DOHH2 (cell line): ENCODE data around the gene PEDS1.
"Not testable (repeated sequence)": the region's sequence is repeated elsewhere in the genome, so short reads cannot be mapped to it uniquely, and the experiment has no call there.

Experiments
- H3F3A ChIP-seq: fragments of 200-600 bp; sonication (generic), shearing (Covaris generic); 2 replicates; pipeline ENCODE4 v1.6.0; 2016; ENCODE audit warnings: antibody characterized with exemption, mild to moderate bottlenecking; ENCODE audit not compliant: control insufficient read depth, insufficient read depth
- H3K27ac ChIP-seq: fragments of 200-600 bp; sonication (generic); 2 replicates; pipeline ENCODE4 v1.5.1; 2014; ENCODE audit warnings: low read depth, mild to moderate bottlenecking, low read length, moderate library complexity
- H3K27me3 ChIP-seq: fragments of 200-600 bp; sonication (generic); 2 replicates; pipeline ENCODE4 v1.6.1; 2014; ENCODE audit warnings: mild to moderate bottlenecking, low read length, mixed read lengths; ENCODE audit not compliant: control insufficient read depth
- H3K36me3 ChIP-seq: fragments of 200-600 bp; sonication (generic); 2 replicates; pipeline ENCODE4 v1.6.1; 2014; ENCODE audit warnings: mild to moderate bottlenecking, low read length, moderate library complexity, mixed read lengths; ENCODE audit not compliant: control insufficient read depth
- H3K4me1 ChIP-seq: fragments of 200-600 bp; sonication (generic); 2 replicates; pipeline ENCODE4 v1.6.1; 2014; ENCODE audit warnings: mild to moderate bottlenecking, low read length, mixed read lengths; ENCODE audit not compliant: control insufficient read depth
- H3K4me2 ChIP-seq: fragments of 200-600 bp; sonication (generic); 2 replicates; pipeline ENCODE4 v1.6.0; 2014; ENCODE audit warnings: mild to moderate bottlenecking, low read length, moderate library complexity
- H3K4me3 ChIP-seq: fragments of 200-600 bp; sonication (generic); 2 replicates; pipeline ENCODE4 v1.5.1; 2014; ENCODE audit warnings: mild to moderate bottlenecking, low read length, mixed read lengths
- H3K79me2 ChIP-seq: fragments of 200-600 bp; sonication (generic); 2 replicates; pipeline ENCODE4 v1.6.1; 2014; ENCODE audit warnings: mild to moderate bottlenecking, low read length, mixed read lengths; ENCODE audit not compliant: control insufficient read depth
- H3K9me2 ChIP-seq: fragments of 200-600 bp; sonication (generic); replicated peaks from 2 replicates; pipeline ENCODE4 v1.6.1; 2014; ENCODE audit warnings: mild to moderate bottlenecking, low read length, mixed read lengths; ENCODE audit not compliant: control insufficient read depth
- H3K9me3 ChIP-seq: fragments of 200-600 bp; sonication (generic); 2 replicates; pipeline ENCODE4 v1.6.1; 2014; ENCODE audit warnings: antibody characterized with exemption, low read length, mixed read lengths; ENCODE audit not compliant: control insufficient read depth, insufficient read depth
- H4K20me1 ChIP-seq: fragments of 200-600 bp; sonication (generic); 2 replicates; pipeline ENCODE4 v1.6.0; 2014; ENCODE audit warnings: low read depth, mild to moderate bottlenecking, antibody characterized with exemption, low read length, moderate library complexity; ENCODE audit not compliant: control insufficient read depth, insufficient read depth
- EZH2phosphoT487 ChIP-seq: fragments of 200-600 bp; sonication (generic); IDR thresholded peaks from 2 replicates; pipeline ENCODE4 v1.6.1; 2017; ENCODE audit warnings: borderline replicate concordance, mild to moderate bottlenecking, antibody characterized with exemption, low read length, moderate library complexity, mixed read lengths
- TF ChIP-seq, protein P1 (sequence below): fragments of 200-600 bp; sonication (generic); IDR thresholded peaks from one replicate; pipeline ENCODE4 v1.5.1; 2014; ENCODE audit warnings: antibody characterized with exemption, mild to moderate bottlenecking, low read depth, low read length; ENCODE audit not compliant: poor library complexity, severe bottlenecking

The PEDS1 gene

DNA sequence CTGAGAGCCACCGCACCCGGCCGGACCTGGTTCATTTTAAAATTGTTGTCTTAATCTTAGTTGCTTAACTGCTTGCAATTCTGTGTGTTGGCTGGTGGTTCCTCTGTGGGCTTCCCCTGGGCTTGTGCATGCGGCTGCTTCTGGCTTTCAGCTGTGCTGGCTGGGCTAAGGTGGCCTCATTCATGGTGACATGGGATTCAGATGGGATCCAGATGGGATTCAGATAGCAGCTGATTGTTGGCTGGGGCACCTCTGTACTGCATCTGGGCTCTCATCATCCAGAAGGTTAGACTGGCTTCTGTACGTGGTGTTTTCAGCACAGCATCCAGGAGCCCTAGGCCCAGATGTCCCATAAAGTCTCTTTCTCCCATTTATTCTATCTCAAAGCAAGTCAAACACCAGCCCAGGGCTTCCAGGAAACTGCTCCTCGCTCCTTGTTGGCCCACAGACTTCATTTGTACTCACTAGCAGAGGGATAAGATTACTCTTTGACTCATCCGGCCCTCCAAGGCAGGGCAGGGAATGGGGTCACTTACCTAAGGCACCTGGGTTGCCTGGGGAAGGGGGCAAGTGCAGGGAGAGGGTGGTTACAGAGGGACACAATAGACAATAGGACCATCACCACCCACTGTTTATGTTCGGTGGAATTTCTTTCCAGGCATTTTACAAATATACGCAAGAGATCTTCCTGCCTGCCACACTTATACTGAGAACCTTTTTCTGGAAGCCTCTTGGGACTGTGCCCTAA lies 10.2 kb upstream of the PEDS1 start:
- Histone ChIP-seq H3K27me3 (peaks cover 16% of the 10 kb centered on the region), H3K9me2 (no peaks in the 10 kb centered on the region), H3K79me2 (no peaks in the 10 kb centered on the region), H4K20me1 (no peaks in the 10 kb centered on the region), H3K27ac (no peak overlapping the region), H3K4me1 (peaks cover 8% of the 10 kb centered on the region), H3K9me3 (no peaks in the 10 kb centered on the region), H3F3A (no peaks in the 10 kb centered on the region), H3K4me3 (no peak overlapping the region), H3K4me2 (no peak overlapping the region), H3K36me3 (no peaks in the 10 kb centered on the region)
- TF ChIP-seq EZH2phosphoT487, result no peak
- TF ChIP-seq, protein P1, sequence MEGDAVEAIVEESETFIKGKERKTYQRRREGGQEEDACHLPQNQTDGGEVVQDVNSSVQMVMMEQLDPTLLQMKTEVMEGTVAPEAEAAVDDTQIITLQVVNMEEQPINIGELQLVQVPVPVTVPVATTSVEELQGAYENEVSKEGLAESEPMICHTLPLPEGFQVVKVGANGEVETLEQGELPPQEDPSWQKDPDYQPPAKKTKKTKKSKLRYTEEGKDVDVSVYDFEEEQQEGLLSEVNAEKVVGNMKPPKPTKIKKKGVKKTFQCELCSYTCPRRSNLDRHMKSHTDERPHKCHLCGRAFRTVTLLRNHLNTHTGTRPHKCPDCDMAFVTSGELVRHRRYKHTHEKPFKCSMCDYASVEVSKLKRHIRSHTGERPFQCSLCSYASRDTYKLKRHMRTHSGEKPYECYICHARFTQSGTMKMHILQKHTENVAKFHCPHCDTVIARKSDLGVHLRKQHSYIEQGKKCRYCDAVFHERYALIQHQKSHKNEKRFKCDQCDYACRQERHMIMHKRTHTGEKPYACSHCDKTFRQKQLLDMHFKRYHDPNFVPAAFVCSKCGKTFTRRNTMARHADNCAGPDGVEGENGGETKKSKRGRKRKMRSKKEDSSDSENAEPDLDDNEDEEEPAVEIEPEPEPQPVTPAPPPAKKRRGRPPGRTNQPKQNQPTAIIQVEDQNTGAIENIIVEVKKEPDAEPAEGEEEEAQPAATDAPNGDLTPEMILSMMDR, result no peak

DNA sequence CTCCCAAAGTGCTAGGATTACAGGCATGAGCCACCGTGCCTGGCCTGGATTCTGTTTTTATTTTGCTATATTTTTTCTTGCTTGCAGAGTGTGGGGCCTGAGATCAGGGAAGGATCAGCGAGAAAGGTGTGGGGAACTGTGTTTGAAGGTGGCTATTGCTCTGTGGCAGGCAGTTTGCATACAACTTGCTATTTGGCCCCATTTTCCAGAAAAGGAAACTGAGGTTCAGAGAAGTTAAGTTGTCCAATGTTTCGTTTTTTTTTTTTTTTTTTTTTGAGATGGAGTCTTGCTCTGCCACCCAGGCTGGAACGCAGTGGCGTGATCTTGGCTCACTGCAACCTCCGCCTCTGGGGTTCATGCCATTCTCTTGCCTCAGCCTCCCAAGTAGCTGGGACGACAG lies 8.0 kb upstream of the PEDS1 start:
- H4K20me1 ChIP-seq, H3K4me1 ChIP-seq, H3K9me2 ChIP-seq, H3K9me3 ChIP-seq, H3K79me2 ChIP-seq, H3K36me3 ChIP-seq, H3K27ac ChIP-seq, H3K4me2 ChIP-seq, H3K4me3 ChIP-seq, H3F3A ChIP-seq: not testable (repeated sequence)
- peaks cover 16% of the 10 kb centered on the region for H3K27me3 ChIP-seq

DNA sequence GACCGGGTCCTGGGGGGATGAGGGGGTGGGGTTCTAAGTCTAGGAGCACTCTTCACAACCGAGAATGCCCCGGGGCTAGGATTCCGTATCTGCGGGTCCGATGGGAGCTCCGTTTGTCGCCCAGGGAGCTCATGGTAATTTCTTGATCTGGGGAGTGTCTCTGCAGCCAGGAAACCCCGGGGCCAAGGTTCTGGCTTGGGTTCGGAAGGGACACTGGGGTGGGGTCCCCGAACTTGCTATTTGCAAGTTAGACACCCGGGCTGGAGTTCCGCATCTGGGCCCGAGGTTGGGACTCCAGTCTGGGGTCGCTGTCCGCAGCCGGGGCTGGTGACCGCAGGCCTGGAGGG lies 397 bp downstream of the PEDS1 start:
- H3K9me2 ChIP-seq, result no peaks in the 10 kb centered on the region
- peaks cover 45% of the 10 kb centered on the region for H3K79me2 ChIP-seq
- H3K4me1 ChIP-seq, result peaks cover 24% of the 10 kb centered on the region
- peaks cover 17% of the 10 kb centered on the region for H3K36me3 ChIP-seq
- TF ChIP-seq, protein P1, result no peak
- no peak for TF ChIP-seq EZH2phosphoT487
- H3K4me2 ChIP-seq, result peak overlapping the region; percentile 73
- H3K9me3 ChIP-seq, result no peaks in the 10 kb centered on the region
- no peak overlapping the region for H3K27ac ChIP-seq
- peak overlapping the region; percentile 86 for H3K4me3 ChIP-seq
- H3F3A ChIP-seq, result no peaks in the 10 kb centered on the region
- H4K20me1 ChIP-seq, result no peaks in the 10 kb centered on the region
- no peaks in the 10 kb centered on the region for H3K27me3 ChIP-seq

DNA sequence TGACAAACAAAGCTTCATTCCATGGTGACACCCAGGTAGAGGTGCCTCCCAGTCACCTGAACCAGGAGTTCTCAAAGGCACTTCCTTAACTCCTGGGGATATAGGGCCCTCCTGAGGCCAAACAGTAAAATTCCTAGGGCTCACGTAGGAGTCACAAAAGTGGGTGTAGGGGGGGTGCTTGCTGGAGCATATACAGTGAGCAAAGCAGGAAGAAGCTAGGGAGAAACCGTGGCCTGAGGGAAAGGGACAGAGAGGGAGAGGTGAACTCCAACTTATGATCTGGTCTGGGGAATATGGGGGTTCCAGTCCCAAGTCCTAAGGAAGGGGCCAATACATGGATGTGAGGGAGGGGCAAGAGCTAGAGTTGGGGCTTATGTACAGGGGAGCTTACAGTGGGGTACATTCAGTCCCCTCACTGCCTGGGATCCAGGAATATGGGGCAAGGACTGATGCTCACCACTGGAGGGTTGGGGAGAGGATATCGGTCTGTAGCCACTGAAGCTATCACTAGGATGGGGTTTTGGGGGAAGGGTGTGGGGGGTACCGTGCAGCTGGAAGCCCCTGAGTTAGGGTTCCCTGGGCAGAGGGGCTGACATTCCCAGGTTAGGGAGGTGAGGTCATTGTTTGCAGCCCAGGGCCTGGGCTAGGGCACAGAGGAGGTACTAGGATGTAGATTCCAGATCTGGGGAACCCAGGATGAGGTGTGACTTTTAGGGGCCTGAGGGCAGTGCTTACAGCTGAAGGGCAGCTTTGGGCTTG lies 950 bp downstream of the PEDS1 start:
- Histone ChIP-seq H3K4me2 (peak overlapping the region; percentile 73), H3K36me3 (peaks cover 18% of the 10 kb centered on the region), H3K27me3 (no peaks in the 10 kb centered on the region), H3K4me1 (peaks cover 30% of the 10 kb centered on the region), H4K20me1 (no peaks in the 10 kb centered on the region), H3K9me2 (no peaks in the 10 kb centered on the region), H3K4me3 (peak overlapping the region; percentile 86), H3K9me3 (no peaks in the 10 kb centered on the region), H3K27ac (no peak overlapping the region), H3K79me2 (peaks cover 49% of the 10 kb centered on the region), H3F3A (no peaks in the 10 kb centered on the region)
- TF ChIP-seq EZH2phosphoT487, result no peak
- TF ChIP-seq, protein P1, result no peak
